ENCODE results near the gene FBRS.
"Not testable (repeated sequence)": the region's sequence is repeated elsewhere in the genome, so short reads cannot be mapped to it uniquely, and the experiment has no call there.

The FBRS gene

DNA sequence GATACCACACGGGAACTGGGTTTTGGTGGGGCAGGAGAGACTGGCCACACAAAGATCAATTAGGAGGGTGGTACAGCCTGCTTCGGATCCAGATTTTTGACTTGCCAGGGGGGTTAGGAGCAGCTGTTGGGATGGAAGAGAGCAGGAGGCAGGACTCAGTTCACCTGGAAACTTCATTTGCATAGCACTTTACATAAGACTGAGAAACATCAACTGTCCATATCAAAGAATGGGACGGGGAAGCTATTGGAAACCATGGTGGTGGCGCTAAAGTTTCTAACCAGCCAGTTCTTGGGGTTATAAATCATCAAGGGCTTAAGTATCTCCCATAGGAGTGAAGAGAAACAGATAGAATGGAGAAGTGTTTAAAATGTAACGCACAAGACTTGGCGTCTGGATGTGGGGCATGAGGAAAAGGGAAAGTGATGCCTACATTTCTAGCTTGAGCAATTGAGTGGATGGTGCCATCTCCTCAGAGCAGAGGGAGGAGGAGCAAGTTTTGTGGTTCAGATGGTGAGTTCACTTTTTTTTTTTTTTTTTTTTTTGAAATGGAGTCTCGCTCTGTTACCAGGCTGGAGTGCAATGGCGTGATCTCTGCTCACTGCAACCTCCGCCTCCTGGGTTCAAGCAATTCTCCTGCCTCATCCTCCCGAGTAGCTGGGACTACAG, 34.3 kb downstream of the FBRS start:
- Histone ChIP-seq H3K4me3 (no peak overlapping the region), H3K27ac (no peak overlapping the region)

DNA sequence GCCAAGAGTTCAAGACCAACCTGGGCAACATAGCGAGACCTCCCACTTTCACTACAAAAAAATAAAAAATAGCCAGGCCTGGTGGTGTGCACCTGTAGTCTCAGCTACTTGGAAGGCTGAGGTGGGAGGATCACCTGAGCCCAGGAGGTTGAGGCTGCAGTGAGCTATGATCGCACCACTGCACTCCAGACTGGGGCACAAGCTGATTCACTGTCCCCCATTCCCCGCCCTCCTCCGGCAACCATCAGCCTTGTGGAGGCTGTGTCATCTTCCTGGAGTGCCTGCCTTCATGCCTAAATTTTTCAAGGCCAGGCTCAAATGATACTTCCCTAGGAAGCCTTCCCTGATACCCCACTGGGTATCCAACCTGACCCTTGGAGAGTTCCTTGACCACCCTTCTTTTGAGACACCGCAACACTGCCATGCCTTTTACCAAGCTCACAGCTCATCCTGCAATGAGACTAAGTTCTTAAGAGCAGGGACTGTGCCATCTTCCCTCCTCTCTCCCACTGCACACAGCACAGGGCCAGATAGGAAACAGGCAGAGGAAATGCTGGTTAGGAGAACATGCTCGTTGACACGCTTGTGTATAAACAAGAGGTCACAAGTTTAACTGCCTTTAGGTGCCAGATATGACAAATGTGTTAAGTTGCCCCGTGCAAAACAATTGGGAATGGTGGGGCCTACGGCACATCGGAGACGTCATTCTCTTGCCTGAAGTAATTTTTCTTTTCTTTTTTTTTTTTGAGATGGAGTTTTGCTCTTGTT, 36.9 kb downstream of the FBRS start:
- H3K27ac ChIP-seq, result no peak overlapping the region
- no peak overlapping the region for H3K4me3 ChIP-seq

DNA sequence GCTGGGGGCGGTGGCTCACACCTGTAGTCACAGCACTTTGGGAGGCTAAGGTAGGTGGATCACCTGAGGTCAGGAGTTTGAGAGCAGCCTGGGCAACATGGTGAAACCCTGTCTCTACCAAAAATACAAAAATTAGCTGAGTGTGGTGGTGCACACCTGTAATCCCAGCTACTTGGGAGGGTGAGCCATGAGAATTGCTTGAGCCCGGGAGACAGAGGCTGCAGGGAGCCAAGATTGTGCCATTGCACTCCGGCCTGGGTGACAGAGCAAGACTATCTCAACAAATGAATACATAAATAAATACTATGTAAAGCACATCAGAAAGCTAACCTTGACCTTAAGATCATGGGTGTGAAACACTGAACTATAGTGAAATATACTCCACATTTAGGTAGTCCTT, 38.4 kb downstream of the FBRS start:
- H3K4me3 ChIP-seq, H3K27ac ChIP-seq: not testable (repeated sequence)

DNA sequence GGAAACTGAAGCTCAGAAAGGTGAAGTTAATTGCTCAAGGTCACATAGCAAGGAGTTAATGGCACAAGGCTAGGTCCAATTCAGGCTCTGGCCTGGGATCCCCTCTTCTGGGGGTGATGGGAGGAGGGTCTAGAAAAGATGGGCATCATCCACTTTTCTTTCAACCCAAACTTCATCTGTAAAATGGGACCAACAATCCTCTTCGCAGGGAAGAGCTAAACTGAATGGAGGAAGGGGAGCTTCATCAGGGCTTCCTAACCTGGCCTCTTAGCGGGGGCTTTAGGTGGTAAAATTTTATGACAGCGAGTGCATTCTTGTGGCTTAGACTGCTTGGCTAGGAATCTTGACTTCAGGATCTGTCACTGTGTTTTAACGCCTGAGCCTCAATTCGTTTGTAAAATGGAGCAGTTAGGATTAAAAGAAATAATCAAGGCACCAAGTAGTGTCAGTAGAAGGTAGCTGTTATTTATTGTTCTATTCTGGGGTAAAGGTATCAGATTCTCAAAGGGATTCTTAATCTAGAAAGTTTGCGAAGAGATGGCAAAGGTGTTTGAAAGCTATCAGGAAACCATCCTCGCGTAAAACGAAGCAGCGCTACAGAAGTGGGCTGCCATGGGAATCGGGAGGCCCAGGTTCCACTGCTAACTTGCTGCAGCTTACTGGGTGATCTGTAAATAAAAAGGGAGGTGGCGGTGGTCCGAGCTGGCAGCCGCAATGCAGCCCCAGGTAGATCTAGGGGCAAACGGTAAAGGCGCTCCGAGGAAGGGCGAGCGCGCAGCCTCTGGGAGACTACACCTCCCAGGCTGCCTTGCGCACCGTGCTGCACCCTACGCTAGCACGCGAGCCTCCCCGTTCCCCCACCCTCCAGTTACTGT, 39.3 kb downstream of the FBRS start:
- peak overlapping the region; percentile 72 to 98 (median 94) for H3K4me3 ChIP-seq

DNA sequence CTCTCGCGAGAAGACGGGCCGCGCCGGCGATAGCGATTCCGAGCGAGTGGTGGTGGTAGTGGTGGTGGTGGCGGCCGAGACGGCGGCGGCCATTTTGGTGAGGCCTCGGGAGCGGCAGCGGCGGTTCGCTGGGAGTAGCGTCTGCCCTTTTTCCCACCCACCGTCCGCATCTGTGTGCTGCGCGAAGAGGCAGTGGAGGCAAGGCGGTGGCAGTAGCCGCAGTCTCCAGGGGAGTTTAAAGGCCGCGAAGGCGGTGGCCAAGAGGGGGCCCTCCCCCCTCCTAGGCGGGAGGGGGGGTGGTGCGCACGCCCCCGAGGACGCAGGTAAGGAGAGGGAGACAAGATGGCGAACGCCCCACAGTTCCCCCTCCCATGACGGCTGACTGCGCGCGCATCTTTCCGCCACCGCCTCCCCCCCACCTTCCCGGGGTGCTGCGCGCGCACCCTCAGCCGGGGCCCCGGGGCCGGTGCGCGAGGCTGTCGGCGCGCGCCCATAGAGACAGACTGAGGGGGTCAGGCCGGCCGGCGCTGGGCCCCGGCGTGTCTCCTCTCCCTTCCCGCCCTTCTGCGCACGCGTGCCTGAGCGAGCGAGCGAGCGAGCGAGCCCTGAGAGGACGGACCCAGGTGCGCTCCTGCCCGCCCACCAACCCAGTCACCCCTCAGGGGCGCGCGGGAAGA, 40.0 kb downstream of the FBRS start:
- peak overlapping the region; percentile 90 to 100 (median 100) for H3K27ac ChIP-seq
- H3K4me3 ChIP-seq, result peak overlapping the region; percentile 72 to 98 (median 94)

More for the DNA sequence above, 39.3 kb downstream of the FBRS start:
- peak overlapping the region; percentile 90 to 100 (median 100) for H3K27ac ChIP-seq

DNA sequence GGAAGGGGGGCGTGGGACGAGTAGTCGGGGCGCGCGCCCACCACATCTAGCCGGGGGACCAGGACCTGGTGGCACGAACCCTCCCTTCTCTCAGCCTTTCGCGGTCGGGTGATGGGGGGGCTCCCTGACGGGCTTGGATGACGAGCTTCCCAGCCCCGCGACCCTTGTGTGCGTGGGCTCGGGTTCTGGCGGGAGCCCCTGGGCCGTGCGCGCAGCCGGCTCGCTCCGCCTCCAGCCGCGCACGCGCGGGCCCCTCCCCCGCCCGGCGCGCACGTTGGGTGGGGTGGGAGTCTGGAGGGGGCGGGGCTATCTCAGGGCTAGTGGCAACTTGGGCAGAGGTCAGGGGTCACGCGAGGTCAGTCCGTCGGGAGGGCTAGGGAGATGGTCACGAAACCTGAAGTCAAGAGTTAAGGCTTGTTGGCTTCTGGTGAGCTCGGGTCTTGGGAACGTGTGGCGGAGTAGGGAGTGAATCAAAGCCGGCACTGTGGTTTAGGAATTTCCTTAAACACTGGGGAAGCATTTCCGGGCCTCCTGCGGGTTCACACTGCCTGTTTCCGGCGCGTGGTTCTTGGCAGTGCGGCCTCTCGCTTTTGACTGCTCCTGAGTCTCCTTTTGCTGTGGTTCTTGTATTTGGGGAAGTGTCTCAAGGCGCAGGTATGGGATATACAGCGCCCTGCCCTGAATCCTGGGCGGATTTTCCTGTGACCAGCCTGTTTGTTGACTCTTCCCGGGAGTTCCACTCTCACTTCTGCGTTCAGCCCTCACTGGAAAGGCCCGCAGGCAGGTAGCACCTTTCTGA, 40.8 kb downstream of the FBRS start, which contains the start of gene SRCAP:
Gene SRCAP, plus strand, starts transcription at position 356 of the 799 bp plus-strand sequence. CDS start 1,654 bp downstream, outside the sequence.
- Histone ChIP-seq H3K4me3 (peak within 1 kb of the TSS; percentile 72 to 98 (median 94)), H3K27ac (peak within 1 kb of the TSS; percentile 90 to 100 (median 100))

DNA sequence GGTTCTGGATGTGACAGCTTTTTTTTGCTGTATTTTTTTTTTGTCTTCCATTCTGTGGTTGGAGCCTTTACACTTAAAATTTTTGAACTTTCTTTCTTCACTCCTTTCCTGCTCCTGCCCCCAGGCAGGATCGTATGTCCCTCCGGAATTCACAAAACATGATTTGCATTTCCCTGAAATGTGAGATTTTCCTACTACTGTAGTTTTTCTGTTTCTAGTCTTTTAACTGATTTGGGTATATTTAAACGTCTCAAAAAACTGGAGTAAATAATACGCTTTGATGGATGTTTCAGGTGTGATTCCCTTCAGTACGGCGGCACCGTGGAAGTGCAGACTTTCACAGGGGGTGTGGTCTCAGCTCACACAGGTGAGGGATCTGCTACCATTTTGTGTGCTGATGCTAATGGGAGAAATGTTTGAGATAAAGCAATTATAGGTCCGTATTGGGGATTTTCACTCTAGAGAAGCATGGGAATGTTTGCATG, 41.4 kb downstream of the FBRS start:
- Histone ChIP-seq H3K4me3 (peak overlapping the region; percentile 72 to 98 (median 94)), H3K27ac (peak overlapping the region; percentile 90 to 100 (median 100))

DNA sequence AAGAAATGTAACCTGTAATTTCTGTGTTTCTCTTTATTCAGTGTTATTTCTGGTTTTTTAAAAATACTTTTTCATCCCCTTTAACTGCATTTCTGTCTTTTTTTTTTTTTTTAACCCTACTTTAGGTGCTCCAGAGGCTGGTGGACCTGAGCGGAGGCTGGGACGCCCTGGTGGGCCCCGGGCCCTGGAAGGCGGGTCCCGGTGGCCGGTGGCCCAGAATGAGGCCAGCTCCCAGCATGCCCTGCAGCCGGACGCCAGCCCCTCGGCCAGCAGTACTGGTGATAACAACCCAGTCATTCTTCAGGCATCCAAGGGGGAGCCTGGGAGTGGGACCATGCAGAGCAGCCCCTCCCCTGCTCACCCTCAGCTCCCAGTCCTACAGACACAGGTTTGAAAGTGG, 42.3 kb downstream of the FBRS start:
- peak overlapping the region in 1 of 21 experiments; percentile 99 for H3K27ac ChIP-seq
- H3K4me3 ChIP-seq, result no peak overlapping the region

DNA sequence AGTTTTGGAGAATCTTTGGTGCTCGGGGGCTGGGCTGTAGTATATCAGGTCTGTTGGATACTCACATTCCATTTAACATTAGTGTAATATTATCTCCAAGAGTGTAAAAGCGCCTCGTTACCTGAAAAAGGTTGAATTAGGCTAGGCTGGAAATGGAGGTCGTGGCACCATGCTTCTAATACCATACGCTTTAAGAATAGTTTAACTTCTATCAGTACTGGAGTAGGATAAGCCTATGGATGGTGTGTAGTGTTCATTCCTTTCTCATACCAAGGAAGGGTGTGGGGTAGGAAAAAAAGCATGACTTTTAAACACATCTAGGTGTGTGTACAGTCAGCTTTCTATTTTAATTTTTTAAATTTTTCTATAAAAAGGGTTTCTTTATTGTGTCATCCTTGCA, 42.7 kb downstream of the FBRS start:
- Histone ChIP-seq H3K4me3 (no peak overlapping the region), H3K27ac (peak overlapping the region in 1 of 21 experiments; percentile 99)

DNA sequence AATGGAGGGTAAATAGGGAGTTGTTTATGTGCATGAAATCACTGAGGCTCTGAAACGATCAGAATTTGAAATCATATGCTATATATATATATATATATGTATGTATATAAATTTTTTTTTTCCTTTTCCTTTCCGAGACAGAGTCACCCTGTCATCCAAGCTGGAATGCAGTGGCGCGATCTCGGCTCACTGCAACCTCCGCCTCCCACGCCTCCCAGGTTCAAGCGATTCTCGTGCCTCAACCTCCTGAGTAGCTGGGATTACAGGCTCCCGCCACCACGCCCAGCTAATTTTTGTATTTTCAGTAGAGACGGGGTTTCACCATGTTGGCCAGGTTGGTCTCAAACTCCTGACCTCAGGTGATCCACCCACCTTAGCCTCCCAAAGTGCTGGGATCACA, 44.8 kb downstream of the FBRS start:
- H3K27ac ChIP-seq, result not testable (repeated sequence)

DNA sequence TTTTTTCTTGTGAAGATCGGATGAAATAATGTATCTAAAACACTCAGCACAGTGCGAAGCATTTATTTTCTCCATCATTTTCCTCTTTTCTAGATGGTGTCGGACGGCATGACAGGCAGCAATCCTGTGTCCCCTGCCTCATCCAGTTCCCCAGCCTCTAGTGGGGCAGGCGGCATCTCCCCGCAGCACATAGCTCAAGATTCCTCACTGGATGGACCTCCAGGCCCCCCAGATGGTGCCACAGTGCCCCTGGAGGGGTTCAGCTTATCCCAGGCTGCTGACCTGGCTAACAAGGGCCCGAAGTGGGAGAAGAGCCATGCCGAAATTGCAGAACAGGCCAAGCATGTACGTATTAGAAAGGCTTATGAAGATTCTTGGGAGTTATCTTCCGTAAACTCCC, 45.7 kb downstream of the FBRS start:
- H3K4me3 ChIP-seq, result no peak overlapping the region
- no peak overlapping the region for H3K27ac ChIP-seq

More for the DNA sequence above, 44.8 kb downstream of the FBRS start:
- not testable (repeated sequence) for H3K4me3 ChIP-seq

DNA sequence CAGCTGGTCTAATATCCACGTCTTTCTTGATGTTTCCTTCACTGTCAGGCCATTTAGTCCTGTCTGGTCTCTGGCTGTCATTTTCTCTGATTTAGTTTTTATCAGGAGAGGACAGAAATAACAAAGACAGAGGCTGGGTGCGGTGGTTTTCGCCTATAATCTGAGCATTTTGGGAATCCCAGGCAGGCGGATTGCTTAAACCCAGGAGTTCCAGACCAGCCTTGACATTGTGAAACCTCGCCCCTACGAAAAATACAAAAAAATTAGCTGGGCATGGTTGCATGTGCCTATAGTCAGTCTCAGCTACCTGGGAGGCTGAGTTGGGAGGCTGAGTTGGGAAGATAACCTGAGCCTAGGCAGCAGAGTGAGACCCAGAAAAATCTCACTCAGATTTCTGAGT, 47.8 kb downstream of the FBRS start:
- H3K27ac ChIP-seq, result no peak overlapping the region

DNA sequence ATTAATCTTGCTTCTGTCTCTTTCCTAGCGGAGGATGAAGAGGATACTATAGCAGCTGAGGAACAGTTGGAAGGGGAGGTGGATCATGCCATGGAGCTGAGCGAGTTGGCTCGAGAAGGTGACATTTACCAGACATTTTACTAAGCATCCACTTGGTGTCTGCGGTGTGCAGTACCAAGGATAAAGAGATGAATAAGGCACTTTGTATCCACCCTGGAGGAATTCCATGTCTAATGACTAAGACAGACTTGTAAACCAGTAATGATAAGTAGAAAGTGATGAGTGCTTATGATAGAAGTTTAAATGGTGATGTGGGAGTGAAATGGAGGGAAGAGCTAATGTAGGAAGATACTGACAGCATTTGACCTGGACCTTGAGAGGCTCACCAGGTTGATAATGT, 52.7 kb downstream of the FBRS start:
- no peak overlapping the region for H3K27ac ChIP-seq
- H3K4me3 ChIP-seq, result no peak overlapping the region

More for the DNA sequence above, 47.8 kb downstream of the FBRS start:
- no peak overlapping the region for H3K4me3 ChIP-seq

DNA sequence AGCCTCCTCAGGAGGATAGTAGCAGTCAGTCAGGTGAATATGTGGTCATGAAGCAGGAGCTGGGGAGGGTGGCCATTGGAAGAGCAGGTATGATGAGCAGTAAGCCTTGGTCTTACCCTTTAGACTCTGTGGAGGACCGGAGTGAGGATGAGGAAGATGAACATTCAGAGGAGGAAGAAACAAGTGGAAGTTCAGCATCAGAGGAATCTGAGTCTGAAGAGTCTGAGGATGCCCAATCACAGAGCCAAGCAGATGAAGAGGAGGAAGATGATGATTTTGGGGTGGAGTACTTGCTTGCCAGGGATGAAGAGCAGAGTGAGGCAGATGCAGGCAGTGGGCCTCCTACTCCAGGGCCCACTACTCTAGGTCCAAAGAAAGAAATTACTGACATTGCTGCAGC, 53.5 kb downstream of the FBRS start:
- Histone ChIP-seq H3K4me3 (no peak overlapping the region), H3K27ac (no peak overlapping the region)

DNA sequence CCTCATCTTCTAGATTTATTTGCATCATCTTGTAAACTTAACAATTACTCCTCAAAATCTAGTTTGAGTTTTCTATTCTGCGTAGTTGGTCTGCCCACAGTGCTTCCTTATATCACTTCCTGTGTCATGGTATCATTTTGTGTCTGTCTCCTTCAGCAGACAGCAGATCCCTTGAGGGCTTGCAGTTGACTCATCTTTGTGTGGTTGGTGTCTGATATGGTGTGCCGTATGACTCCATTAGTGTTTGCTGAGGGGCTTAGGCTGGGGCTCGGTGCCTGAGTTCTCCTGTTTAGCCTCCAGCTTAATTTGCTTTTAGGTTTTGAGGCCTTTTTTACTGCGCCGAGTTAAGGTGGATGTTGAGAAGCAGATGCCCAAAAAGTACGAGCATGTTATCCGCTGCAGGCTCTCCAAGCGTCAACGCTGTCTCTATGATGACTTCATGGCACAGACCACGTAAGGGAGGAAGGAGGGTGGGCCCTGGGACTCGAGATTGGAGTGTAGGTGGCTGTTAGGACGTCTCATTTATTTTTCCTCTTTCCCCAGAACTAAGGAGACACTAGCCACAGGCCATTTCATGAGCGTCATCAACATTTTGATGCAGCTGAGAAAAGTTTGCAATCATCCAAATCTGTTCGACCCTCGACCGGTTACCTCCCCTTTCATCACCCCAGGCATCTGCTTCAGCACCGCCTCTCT, 57.7 kb downstream of the FBRS start:
- Histone ChIP-seq H3K4me3 (no peak overlapping the region), H3K27ac (peak overlapping the region in 12 of 21 experiments; percentile 8 to 80 (median 46))

DNA sequence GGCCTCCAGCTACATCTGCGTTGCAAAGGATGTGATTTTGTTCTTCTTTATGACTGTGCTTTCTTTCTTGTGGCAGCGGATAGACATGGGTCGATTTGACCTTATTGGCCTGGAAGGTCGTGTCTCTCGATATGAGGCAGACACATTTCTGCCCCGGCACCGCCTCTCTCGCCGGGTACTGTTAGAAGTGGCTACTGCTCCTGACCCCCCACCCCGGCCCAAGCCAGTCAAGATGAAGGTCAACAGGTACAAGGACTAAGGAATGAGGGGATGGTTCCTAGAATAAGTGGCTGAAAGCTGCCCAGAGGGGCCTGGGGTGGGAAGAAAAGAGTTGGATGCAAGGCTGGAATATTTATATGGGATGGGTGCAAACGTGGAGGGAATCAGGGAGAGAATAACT, 61.9 kb downstream of the FBRS start:
- H3K27ac ChIP-seq, result no peak overlapping the region

More for the DNA sequence above, 61.9 kb downstream of the FBRS start:
- no peak overlapping the region for H3K4me3 ChIP-seq

All from skin epidermis (tissue), 12 donors.